ENCODE measurements around the gene SLC22A24.

DNA sequence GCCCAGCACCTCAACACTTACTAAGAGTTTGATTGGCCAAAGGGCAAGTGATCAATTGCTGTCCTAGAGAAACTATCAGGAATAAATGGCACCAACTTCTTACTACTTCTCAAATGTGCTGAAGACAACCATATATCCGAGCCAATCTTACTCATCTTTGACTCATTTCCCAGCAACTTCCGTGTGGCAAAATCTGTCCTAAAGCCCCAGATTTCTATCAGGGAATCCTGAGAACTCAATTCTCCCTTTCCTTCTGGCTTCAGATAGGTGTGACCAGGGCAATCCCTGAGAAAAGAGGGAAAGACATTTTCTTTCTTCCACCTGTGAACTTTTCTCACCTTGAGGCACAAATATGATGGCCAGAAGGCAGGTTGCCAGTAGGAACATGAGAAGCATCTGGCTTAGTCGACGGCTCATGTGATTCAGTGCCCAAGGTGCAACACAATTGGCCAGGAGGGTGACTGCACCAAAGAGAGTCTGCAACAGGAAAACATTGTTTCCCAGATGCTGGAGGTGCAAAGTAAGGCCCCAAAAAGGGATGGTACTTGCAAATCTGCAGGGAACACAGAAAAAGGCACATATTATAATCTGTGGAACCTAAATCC, 21.8 kb upstream of the SLC22A24 start:
- TF ChIP-seq POLR2AphosphoS5 (IDR thresholded peaks at IDR 0.05; ENCODE audit: low read depth, low read length): no peak
- TF ChIP-seq, protein P1, sequence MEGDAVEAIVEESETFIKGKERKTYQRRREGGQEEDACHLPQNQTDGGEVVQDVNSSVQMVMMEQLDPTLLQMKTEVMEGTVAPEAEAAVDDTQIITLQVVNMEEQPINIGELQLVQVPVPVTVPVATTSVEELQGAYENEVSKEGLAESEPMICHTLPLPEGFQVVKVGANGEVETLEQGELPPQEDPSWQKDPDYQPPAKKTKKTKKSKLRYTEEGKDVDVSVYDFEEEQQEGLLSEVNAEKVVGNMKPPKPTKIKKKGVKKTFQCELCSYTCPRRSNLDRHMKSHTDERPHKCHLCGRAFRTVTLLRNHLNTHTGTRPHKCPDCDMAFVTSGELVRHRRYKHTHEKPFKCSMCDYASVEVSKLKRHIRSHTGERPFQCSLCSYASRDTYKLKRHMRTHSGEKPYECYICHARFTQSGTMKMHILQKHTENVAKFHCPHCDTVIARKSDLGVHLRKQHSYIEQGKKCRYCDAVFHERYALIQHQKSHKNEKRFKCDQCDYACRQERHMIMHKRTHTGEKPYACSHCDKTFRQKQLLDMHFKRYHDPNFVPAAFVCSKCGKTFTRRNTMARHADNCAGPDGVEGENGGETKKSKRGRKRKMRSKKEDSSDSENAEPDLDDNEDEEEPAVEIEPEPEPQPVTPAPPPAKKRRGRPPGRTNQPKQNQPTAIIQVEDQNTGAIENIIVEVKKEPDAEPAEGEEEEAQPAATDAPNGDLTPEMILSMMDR (IDR thresholded peaks at IDR 0.05): no peak
- TF ChIP-seq MEF2A (IDR thresholded peaks at IDR 0.05; ENCODE audit: borderline replicate concordance, low read depth): no peak
- TF ChIP-seq TEAD4 (IDR thresholded peaks at IDR 0.05; ENCODE audit: borderline replicate concordance, insufficient read depth): no peak
- TF ChIP-seq, protein P2, sequence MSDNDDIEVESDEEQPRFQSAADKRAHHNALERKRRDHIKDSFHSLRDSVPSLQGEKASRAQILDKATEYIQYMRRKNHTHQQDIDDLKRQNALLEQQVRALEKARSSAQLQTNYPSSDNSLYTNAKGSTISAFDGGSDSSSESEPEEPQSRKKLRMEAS (IDR thresholded peaks at IDR 0.05; ENCODE audit: low read depth): no peak
- no peak for TF ChIP-seq YY1 (IDR thresholded peaks at IDR 0.05; ENCODE audit: low read depth)
- no peak for TF ChIP-seq JUND (IDR thresholded peaks at IDR 0.05)
- TF ChIP-seq MXI1 (IDR thresholded peaks at IDR 0.05; ENCODE audit: low read depth, low read length): no peak
- TF ChIP-seq RXRA (IDR thresholded peaks at IDR 0.05; ENCODE audit: borderline replicate concordance, low read depth): no peak
- TF ChIP-seq, protein P3, sequence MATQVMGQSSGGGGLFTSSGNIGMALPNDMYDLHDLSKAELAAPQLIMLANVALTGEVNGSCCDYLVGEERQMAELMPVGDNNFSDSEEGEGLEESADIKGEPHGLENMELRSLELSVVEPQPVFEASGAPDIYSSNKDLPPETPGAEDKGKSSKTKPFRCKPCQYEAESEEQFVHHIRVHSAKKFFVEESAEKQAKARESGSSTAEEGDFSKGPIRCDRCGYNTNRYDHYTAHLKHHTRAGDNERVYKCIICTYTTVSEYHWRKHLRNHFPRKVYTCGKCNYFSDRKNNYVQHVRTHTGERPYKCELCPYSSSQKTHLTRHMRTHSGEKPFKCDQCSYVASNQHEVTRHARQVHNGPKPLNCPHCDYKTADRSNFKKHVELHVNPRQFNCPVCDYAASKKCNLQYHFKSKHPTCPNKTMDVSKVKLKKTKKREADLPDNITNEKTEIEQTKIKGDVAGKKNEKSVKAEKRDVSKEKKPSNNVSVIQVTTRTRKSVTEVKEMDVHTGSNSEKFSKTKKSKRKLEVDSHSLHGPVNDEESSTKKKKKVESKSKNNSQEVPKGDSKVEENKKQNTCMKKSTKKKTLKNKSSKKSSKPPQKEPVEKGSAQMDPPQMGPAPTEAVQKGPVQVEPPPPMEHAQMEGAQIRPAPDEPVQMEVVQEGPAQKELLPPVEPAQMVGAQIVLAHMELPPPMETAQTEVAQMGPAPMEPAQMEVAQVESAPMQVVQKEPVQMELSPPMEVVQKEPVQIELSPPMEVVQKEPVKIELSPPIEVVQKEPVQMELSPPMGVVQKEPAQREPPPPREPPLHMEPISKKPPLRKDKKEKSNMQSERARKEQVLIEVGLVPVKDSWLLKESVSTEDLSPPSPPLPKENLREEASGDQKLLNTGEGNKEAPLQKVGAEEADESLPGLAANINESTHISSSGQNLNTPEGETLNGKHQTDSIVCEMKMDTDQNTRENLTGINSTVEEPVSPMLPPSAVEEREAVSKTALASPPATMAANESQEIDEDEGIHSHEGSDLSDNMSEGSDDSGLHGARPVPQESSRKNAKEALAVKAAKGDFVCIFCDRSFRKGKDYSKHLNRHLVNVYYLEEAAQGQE (IDR thresholded peaks at IDR 0.05; ENCODE audit: low read depth, low read length): no peak
- peak; percentile 42; the same call in 1 of the 2 replicates for TF ChIP-seq NFIC (IDR thresholded peaks at IDR 0.05; ENCODE audit: borderline replicate concordance)

Measured in SK-N-SH (cell line).